DLD1 (cell line): ENCODE measurements around the gene SOX15.

Experiments
- in situ Hi-C: cut with HindIII; loops from 2 replicates; pipeline ENCODE4 v1.10.0; 2017; ENCODE audit warnings: low sequenced_read_pairs

SOX15 gene

DNA sequence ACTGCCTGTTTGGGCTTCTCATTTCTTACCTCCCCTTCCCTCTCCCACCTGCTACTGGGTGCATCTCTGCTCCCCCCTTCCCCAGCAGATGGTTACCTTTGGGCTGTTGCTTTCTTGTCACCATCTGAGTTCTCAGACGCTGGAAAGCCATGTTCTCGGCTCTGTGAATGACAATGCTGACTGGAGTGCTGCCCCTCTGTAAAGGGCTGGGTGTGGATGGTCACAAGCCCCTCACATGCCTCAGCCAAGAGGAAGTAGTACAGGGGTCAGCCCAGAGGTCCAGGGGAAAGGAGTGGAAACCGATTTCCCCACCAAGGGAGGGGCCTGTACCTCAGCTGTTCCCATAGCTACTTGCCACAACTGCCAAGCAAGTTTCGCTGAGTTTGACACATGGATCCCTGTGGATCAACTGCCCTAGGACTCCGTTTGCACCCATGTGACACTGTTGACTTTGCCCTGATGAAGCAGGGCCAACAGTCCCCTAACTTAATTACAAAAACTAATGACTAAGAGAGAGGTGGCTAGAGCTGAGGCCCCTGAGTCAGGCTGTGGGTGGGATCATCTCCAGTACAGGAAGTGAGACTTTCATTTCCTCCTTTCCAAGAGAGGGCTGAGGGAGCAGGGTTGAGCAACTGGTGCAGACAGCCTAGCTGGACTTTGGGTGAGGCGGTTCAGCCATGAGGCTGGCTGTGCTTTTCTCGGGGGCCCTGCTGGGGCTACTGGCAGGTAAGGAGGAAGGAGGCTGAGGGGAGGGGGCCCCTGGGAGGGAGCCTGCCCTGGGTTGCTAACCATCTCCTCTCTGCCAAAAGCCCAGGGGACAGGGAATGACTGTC, 10.7 kb downstream of the SOX15 start, which contains the start of gene CD68:
Gene CD68 (plus strand): TSS at position 638 of the 833 bp plus-strand sequence. CDS start 40 bp downstream, at position 678.
- in situ Hi-C loops: no loop called here

DNA sequence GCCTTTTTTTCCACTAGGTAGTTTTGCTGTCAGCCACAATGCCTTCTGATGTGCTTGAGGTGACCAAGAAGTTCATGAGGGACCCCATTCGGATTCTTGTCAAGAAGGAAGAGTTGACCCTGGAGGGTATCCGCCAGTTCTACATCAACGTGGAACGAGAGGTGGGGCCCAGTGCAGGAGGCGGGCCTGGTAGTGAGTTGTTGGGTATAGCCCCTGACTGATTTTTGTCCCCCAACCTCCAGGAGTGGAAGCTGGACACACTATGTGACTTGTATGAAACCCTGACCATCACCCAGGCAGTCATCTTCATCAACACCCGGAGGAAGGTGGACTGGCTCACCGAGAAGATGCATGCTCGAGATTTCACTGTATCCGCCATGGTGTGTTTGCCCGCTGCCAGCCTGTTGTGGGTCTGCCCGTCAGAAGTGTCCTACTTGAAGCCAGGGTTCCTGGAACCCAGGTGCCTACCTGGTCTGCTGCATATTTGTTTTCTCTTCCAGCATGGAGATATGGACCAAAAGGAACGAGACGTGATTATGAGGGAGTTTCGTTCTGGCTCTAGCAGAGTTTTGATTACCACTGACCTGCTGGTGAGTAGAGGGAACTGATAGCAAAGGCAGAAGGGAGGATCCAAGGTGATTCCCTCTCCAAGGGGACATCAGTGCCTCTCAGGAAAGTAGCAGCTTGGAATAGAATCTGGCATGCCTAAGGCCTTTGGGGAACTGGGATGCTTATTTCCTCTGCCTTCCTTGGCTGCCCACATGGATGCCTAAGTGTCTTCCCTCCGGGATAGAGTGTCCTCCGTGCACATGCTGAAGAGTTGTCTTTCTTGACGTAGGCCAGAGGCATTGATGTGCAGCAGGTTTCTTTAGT, 12.3 kb downstream of the SOX15 start:
- in situ Hi-C loops: no loop called here

DNA sequence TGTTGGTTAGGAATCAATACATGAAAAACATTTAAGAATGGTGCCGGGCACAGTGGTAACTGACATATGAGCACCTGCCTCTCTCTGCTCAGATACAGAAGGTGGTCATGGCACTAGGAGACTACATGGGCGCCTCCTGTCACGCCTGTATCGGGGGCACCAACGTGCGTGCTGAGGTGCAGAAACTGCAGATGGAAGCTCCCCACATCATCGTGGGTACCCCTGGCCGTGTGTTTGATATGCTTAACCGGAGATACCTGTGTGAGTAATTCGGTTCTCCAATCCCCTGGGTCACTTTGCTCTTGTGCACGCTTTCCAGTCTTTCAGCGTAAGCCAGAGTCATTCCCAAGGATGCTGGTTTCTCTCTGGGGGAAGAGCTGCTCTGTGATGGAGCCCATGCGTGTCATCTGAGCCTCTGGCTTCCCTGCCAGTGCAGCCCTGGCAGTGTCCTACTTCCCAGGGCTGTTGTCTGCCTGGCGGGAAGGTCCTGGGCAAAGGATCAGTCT, 13.4 kb downstream of the SOX15 start:
- in situ Hi-C loops: no loop called here

DNA sequence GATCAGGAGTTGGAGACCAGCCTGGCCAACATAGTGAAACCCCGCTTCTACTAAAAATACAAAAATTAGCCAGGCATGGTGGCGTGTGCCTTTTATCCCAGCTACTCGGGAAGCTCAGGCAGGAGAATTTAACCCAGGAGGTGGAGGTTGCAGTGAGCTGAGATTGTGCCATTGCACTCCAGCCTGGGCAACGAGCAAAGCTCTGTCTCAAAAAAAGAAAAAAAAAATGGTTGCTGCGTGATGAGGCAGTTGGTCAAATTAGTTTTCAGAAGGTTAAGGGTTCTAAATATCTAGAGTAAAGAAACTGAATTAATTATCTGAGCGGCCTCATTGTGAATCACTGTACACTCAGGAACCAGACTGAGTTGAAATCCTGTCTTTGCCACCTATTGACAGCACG, 13.9 kb downstream of the SOX15 start:
- in situ Hi-C loops: no loop called here

DNA sequence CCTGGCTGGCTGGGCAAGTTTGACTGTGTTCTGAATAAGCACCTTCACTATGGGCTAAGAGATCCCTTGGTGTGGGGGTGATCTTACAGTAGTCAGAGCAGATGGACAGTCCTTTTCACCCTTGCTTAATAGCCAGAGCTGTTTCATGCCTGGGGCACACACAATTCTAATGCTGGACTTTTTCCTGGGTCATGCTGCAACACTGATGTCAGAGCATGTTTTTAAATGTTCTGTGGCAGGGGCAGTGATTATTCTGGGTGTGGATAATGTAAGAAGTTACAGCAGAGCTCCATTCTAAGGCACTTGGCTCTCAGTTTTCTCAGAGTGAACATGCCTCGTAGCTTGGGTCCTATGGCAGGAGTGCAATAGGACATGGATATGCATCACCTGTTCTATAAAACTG, 14.4 kb downstream of the SOX15 start:
- in situ Hi-C loops: no loop called here

DNA sequence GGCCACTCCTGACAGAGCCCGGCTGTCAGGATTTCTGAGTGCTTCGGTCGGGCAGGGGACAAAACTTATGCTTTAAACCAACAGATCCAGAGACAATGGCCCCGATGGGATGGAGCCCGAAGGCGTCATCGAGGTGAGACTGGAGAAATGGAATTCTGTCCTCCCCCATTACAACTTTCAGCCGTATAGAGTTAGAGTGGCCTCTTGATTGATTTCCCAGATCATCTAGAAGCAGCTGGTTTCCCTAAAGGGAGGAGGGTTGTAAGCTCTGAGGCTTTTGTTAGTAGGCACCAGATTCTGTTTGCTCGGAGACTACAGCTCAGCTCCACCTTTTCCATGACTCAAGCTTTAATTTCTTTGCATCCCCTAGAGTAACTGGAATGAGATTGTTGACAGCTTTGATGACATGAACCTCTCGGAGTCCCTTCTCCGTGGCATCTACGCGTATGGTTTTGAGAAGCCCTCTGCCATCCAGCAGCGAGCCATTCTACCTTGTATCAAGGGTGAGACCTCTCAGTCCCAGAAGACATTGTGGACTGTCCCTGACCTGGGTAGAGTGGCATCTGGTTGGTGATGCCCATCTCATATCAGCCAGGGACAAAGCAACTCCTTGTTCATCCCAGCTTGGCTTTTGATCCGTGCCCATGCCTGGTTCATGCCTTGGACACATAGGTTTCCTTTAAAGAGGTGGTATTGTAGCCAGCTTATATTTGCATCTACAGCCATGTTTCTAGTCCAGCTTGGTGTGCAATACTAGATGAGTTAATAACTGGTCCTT, 15.5 kb downstream of the SOX15 start:
- in situ Hi-C loops: no loop called here

DNA sequence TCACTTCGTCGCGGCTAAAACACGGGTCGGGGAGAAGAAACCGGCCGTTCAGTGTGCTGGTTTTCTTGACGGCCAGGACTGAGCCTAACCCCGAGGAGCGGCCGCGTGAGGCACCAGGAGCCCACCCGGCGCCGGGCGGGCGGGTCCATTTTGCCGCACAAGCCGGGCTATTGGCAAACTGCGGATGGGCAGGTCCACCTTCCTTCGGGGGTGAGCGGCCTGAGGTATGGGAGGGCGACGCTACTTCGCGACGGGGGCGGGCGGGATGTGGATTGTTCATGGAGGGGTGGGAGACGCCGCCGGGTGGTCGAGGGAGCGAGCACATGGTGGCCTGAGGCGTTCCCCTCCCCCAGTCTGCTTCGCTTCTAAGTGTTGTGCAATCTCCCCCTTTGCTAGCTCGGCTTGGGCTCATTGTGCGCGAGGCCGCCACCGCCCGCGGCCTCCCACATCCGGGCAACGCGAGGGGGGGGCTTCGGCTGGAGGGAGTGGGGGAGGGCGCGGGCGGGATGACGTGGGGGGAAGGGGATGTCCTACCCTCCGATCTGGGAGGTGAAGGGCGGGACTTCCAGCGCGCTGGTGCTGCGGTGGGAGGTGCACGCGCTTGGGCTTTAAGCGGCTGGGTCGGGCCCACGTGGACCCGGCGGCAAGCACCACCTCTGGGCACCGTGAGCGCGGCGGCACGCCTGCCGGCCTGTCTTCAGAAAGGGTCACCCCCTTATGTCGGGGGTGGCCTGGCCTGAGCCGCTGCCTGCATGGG, 16.4 kb downstream of the SOX15 start:
- in situ Hi-C loops: no loop called here

DNA sequence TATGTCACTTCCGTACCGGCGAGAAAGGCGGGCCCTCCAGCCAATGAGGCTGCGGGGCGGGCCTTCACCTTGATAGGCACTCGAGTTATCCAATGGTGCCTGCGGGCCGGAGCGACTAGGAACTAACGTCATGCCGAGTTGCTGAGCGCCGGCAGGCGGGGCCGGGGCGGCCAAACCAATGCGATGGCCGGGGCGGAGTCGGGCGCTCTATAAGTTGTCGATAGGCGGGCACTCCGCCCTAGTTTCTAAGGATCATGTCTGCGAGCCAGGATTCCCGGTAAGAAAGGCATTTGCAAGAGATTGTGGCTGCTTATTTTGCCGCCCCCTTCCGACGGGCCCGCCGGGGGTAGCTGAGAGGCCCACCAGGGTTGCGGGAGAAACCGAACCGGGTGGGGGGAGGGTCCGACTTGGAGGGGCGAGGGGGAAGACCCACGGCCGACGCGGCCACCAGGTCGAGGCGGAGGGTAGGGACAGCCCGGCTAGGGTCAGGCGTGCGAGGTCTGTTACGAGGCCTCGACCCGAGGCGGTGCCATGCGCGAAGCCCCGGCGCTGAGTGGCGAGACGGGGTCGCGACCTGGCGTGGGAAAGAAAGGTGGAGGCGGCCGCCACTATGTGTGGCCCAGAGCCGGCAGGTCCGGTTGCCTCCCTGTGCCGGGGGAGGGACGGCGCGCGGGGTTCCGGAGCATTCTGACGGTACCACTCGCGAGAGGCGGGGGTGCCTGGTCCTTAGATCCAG, 17.1 kb downstream of the SOX15 start:
- in situ Hi-C loops: no loop called here

DNA sequence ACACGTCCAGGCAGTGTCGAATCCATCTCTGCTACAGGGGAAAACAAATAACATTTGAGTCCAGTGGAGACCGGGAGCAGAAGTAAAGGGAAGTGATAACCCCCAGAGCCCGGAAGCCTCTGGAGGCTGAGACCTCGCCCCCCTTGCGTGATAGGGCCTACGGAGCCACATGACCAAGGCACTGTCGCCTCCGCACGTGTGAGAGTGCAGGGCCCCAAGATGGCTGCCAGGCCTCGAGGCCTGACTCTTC, 17.6 kb downstream of the SOX15 start:
- in situ Hi-C loops: no loop called here

DNA sequence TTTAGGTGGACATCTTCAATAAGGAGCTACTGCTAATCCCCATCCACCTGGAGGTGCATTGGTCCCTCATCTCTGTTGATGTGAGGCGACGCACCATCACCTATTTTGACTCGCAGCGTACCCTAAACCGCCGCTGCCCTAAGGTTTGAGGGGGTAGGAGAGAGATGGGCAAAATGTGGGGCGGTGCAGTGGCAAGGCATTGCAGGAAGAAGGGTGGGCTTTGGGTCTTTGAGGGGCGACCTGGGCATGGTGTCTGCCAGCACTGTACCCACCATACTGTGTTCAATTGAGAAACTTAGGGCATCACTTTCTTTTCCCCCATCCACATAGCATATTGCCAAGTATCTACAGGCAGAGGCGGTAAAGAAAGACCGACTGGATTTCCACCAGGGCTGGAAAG, 19.5 kb downstream of the SOX15 start:
- in situ Hi-C loops: no loop called here

DNA sequence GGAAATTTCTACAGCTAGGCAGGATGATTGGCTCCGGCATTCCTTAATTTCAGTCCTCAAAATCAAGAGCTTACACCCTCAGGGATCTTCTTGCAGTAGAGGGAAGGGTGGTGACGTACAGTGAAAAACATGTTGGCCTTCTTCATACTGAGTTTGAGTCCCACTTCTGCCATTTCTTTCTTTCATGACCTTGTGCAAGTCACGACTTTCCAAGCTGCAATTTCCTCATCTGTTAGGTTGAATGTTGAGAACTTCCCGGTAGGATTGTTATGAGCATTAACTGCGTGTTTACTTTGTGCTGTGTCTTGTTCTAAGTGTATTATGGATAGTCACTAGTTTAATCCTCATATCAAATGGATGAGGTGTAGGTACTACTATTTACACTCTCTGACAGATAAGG, 20.3 kb downstream of the SOX15 start:
- in situ Hi-C loops: no loop called here

DNA sequence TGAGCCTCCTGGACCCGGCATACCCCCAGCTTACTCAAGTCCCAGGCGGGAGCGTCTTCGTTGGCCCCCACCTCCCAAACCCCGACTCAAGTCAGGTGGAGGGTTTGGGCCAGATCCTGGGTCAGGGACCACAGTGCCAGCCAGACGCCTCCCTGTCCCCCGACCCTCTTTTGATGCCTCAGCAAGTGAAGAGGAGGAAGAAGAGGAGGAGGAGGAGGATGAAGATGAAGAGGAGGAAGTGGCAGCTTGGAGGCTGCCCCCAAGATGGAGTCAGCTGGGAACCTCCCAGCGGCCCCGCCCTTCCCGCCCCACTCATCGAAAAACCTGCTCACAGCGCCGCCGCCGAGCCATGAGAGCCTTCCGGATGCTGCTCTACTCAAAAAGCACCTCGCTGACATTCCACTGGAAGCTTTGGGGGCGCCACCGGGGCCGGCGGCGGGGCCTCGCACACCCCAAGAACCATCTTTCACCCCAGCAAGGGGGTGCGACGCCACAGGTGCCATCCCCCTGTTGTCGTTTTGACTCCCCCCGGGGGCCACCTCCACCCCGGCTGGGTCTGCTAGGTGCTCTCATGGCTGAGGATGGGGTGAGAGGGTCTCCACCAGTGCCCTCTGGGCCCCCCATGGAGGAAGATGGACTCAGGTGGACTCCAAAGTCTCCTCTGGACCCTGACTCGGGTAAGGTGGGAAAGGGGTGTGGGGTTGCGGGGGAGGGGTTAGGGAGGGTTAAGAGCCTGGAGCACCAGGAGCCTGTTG, 26.6 kb downstream of the SOX15 start:
- in situ Hi-C loops: no loop called here

DNA sequence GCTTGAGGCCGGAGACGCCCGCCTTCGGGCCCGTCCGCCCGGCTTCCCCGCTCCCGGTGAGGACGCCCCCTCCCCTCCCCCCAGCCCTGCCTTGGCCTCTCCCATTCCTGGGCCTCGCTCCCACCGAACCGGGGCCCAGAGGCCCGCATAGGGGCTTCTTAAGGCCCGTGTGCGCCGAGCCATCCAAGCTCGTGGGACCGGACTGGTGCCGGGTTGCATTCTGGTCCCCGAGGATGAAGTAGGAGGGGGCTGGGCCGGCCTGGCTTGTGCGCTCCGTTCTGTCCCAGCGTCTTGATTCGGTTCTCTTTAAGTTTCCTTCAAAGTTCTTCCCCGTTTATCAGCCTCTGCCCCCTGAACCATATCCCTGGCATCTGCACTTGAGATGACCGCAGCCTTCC, 27.7 kb downstream of the SOX15 start:
- in situ Hi-C loops: no loop called here

DNA sequence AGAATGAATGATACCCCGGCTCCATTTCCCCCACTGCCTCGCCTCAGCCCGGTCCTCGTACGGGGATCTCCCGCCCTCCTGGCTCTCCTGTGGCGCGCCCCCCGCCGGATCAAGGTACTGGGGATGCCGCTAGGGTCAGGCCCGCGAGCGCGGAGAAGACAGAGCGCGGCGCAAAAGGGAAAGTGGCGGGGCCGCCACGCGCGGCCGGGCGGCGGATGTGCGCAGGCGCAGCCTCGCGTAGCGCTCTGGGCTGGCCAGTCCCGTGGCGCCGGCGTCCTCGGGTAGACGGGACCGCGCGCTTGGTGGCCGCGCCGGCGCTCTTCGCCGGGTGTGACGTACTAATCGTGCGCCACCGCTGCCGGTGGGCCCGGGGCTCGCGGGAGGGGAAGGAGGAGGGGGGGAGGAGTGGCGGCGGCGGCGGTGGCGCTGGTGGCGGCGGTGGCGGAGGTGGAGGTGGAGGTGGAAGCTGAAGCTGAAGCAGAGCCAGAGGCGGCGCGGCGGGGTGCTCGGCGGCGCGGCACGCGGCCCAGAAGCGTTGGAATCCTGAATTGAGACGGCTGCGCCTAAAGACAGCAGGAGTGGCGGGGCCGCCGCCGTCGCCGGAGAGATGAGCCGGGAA, 28.2 kb downstream of the SOX15 start, which contains the start of gene SENP3:
Gene SENP3 (plus strand): TSS at position 331 of the 619 bp plus-strand sequence. CDS start 1,158 bp downstream, outside the sequence.
- in situ Hi-C loops: no loop called here

DNA sequence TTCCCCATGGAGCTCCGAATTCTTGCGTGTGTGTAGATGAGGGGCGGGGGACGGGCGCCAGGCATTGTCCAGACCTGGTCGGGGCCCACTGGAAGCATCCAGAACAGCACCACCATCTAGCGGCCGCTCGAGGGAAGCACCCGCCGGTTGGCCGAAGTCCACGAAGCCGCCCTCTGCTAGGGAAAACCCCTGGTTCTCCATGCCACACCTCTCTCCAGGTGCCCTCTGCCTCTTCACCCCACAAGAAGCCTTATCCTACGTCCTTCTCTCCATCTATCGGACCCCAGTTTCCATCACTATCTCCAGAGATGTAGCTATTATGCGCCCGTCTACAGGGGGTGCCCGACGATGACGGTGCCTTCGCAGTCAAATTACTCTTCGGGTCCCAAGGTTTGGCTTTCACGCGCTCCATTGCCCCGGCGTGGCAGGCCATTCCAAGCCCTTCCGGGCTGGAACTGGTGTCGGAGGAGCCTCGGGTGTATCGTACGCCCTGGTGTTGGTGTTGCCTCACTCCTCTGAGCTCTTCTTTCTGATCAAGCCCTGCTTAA, 28.8 kb downstream of the SOX15 start:
- in situ Hi-C loops: no loop called here

DNA sequence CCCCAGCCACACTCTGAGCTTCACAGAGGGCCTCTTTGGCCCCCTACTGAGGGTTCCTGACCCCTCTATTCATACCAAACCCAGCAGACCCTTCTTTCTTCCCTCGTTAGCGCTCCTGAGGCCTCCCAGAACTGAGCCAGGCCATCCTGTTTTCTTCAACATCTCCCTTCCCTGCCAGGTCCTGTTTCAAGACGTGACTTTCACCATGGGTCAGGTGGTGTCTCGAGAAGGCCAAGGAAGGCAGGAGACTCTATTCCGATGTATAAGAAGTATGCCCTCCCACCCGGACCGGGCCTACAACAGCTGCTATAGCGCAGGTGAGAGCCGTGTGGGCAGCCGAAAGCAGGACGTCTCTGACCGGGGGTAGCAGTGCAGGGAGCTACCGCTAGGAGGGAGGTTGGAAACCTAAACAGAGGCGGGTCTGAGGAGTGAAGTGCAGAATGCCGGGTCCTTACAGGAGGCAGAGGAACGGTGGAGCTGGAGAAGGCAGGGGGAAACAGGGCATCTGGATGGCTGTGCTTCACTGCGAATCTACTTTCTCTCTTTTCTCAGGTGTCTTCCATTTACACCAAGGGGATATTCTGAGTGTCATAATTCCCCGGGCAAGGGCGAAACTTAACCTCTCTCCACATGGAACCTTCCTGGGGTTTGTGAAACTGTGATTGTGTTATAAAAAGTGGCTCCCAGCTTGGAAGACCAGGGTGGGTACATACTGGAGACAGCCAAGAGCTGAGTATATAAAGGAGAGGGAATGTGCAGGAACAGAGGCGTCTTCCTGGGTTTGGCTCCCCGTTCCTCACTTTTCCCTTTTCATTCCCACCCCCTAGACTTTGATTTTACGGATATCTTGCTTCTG, 29.5 kb downstream of the SOX15 start:
- in situ Hi-C loops: no loop called here
